GM12892 (cell line): ENCODE measurements around the gene VWA5B1.

ENCODE experiments used
- POLR2A ChIP-seq: IDR thresholded peaks from 2 replicates; pipeline ENCODE4 v1.6.1; 2011; ENCODE audit warnings: low read depth, low read length, control low read depth
- POLR2AphosphoS5 ChIP-seq: IDR thresholded peaks from 2 replicates; pipeline ENCODE4 v1.6.1; 2011; ENCODE audit warnings: low read depth, low read length, control low read depth
- TAF1 ChIP-seq: IDR thresholded peaks from 2 replicates; pipeline ENCODE4 v1.6.1; 2011; ENCODE audit warnings: low read depth, mild to moderate bottlenecking, control low read depth, low read length, borderline replicate concordance

GRCh38 chr1:20266141-20266540, 24.5 kb upstream of the VWA5B1 start:
- TF ChIP-seq POLR2AphosphoS5: no peak
- no peak for TF ChIP-seq POLR2A
- TF ChIP-seq TAF1: no peak
